Gastrocnemius medialis (tissue), 4 donors: ENCODE measurements around the gene PIMREG.

Experiments used
- CTCF ChIP-seq, 5 experiments: fragments of 450-650 bp in 3 of 5; fragments of 200-600 bp in 2 of 5; sonication (generic) in 2 of 5; IDR thresholded peaks in 4 of 5; conservative IDR thresholded peaks in 1 of 5; 1 replicate in 4 of 5; 2 replicates in 1 of 5; pipeline ENCODE4 v1.5.1; 2016 to 2019; ENCODE audit warnings: antibody characterized with exemption in 5 of 5, mild to moderate bottlenecking in 3 of 5, moderate library complexity in 3 of 5
- POLR2A ChIP-seq, 2 donors: fragments of 450-650 bp; IDR thresholded peaks; one replicate each; pipeline ENCODE4 v1.6.1; 2017; ENCODE audit warnings: antibody characterized with exemption in 2 of 2, mild to moderate bottlenecking in 2 of 2, moderate library complexity in 2 of 2

DNA sequence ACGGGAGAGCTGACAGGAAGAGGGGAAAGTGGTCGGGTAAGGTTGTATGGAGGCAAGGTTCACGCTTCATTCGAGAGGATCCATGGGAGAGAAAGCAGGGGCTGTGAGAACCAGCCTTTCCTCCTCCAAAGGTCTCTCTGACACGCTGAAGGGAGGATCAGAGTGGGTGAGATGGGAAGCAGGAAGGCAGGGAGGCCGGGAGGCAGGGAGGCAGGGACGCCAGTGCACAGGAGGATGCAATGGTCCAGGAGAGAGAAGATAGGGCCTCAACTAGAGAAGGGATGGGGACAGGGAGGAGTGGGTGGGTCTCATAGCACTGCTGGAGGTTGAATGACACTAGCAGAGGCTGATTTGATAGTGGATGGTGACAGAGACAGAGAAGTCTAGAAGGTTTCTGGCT, 54.1 kb downstream of the PIMREG start:
- TF ChIP-seq POLR2A (IDR thresholded peaks at IDR 0.05) = no peak
- TF ChIP-seq CTCF (IDR thresholded peaks at IDR 0.05 in 4 of 5, conservative IDR thresholded peaks at IDR 0.05 in 1 of 5) = no peak
